HEK293 (cell line): ENCODE data around the gene XYLT2.
A peak's percentile ranks its signal among the peaks of the same experiment; 100 is the strongest.

Experiments
- CTCF ChIA-PET: fragments of 350-600 bp; formaldehyde crosslinking; extraction: SDS; loops from one replicate; lab custom pipeline; 2021; ENCODE audit warnings: antibody characterized with exemption; lab: Yijun Ruan, JAX
- POLR2A ChIA-PET: fragments of 300-600 bp; formaldehyde crosslinking; extraction: SDS; loops from one replicate; lab custom pipeline; 2020; ENCODE audit warnings: antibody characterized with exemption, inconsistent platforms; lab: Yijun Ruan, JAX
- H3K27ac ChIP-seq: fragments of 200-500 bp; sonication (Bioruptor generic); 2 replicates; pipeline ENCODE4 v1.5.1; 2014; ENCODE audit warnings: low read depth, low read length, control low read depth, inconsistent platforms; ENCODE audit errors: extremely low read depth
- H3K36me3 ChIP-seq, 2 experiments: fragments of 200-500 bp in 1 of 2; sonication (Bioruptor generic) in 1 of 2; 1 replicate in 1 of 2; 2 replicates in 1 of 2; pipeline ENCODE4 v1.5.1; 2014 to 2017; ENCODE audit warnings: inconsistent platforms in 2 of 2, low read length in 2 of 2; ENCODE audit not compliant: control insufficient read depth in 2 of 2, insufficient read depth in 1 of 2
- H3K4me1 ChIP-seq: fragments of 200-500 bp; sonication (Bioruptor generic); 2 replicates; pipeline ENCODE4 v1.5.1; 2014; ENCODE audit warnings: mild to moderate bottlenecking, low read length, inconsistent platforms; ENCODE audit not compliant: control insufficient read depth, insufficient read depth
- H3K4me3 ChIP-seq: 2 replicates; pipeline ENCODE4 v1.5.1; 2011; ENCODE audit warnings: low read depth, mild to moderate bottlenecking, control low read depth, low read length, moderate library complexity
- H3K9me3 ChIP-seq: fragments of 200-500 bp; sonication (Bioruptor generic); 2 replicates; pipeline ENCODE4 v1.5.1; 2014; ENCODE audit warnings: low read depth, low read length, inconsistent platforms; ENCODE audit not compliant: control insufficient read depth, insufficient read depth
- INSM2 ChIP-seq: fragments of 450-650 bp; formaldehyde crosslinking; IDR thresholded peaks from 2 replicates; pipeline ENCODE4 v1.5.1; 2016; ENCODE audit warnings: missing biosample characterization, missing genetic modification characterization
- KLF9 ChIP-seq: fragments of 450-650 bp; formaldehyde crosslinking; IDR thresholded peaks from 2 replicates; pipeline ENCODE4 v1.5.1; 2016; ENCODE audit warnings: missing biosample characterization, missing genetic modification characterization, low read depth
- SP2 ChIP-seq: fragments of 450-650 bp; formaldehyde crosslinking; IDR thresholded peaks from 2 replicates; pipeline ENCODE4 v1.5.1; 2016; ENCODE audit warnings: missing biosample characterization, missing genetic modification characterization
- SP3 ChIP-seq: fragments of 450-650 bp; formaldehyde crosslinking; IDR thresholded peaks from 2 replicates; pipeline ENCODE4 v1.5.1; 2016; ENCODE audit warnings: missing biosample characterization, missing genetic modification characterization
- TCF7L2 ChIP-seq: IDR thresholded peaks from 2 replicates; pipeline ENCODE4 v1.6.1; 2011; ENCODE audit warnings: low read depth, mild to moderate bottlenecking, inconsistent platforms, low read length, moderate library complexity, borderline replicate concordance
- ZBTB21 ChIP-seq: fragments of 450-650 bp; formaldehyde crosslinking; IDR thresholded peaks from 2 replicates; pipeline ENCODE4 v1.5.1; 2017; ENCODE audit warnings: missing biosample characterization, missing genetic modification characterization
- ZNF112 ChIP-seq: fragments of 450-650 bp; formaldehyde crosslinking; IDR thresholded peaks from 2 replicates; pipeline ENCODE4 v1.5.0; 2017; ENCODE audit warnings: missing biosample characterization, missing genetic modification characterization
- ZNF341 ChIP-seq: fragments of 450-650 bp; formaldehyde crosslinking; IDR thresholded peaks from 2 replicates; pipeline ENCODE4; 2016; ENCODE audit warnings: low read depth, missing biosample characterization, missing genetic modification characterization
- ZNF416 ChIP-seq: fragments of 450-650 bp; formaldehyde crosslinking; IDR thresholded peaks from 2 replicates; pipeline ENCODE4 v1.5.1; 2016; ENCODE audit warnings: missing biosample characterization, missing genetic modification characterization
- ZNF449 ChIP-seq: fragments of 450-650 bp; formaldehyde crosslinking; IDR thresholded peaks from 2 replicates; pipeline ENCODE4 v1.5.1; 2017; ENCODE audit warnings: missing biosample characterization, mild to moderate bottlenecking, missing genetic modification characterization, moderate library complexity
- ZNF555 ChIP-seq: fragments of 450-650 bp; formaldehyde crosslinking; conservative IDR thresholded peaks from 2 replicates; pipeline ENCODE4 v1.5.1; 2017; ENCODE audit warnings: missing biosample characterization, mild to moderate bottlenecking, missing genetic modification characterization, inconsistent platforms
- ZNF596 ChIP-seq: fragments of 450-650 bp; IDR thresholded peaks from 2 replicates; pipeline ENCODE4 v1.5.0; 2018; ENCODE audit warnings: missing biosample characterization, mild to moderate bottlenecking, missing genetic modification characterization, moderate library complexity
- ZNF768 ChIP-seq: fragments of 450-650 bp; formaldehyde crosslinking; IDR thresholded peaks from 2 replicates; pipeline ENCODE4 v1.5.1; 2018; ENCODE audit warnings: missing biosample characterization, mild to moderate bottlenecking, missing genetic modification characterization
- TF ChIP-seq, protein P1 (sequence below): fragments of 450-650 bp; formaldehyde crosslinking; IDR thresholded peaks from 2 replicates; pipeline ENCODE4 v1.5.1; 2016; ENCODE audit warnings: missing biosample characterization, missing genetic modification characterization

The XYLT2 gene

GRCh38 chr17:50362661-50363060 lies 16.7 kb downstream of the XYLT2 start (continued):
- TF ChIP-seq, protein P1, sequence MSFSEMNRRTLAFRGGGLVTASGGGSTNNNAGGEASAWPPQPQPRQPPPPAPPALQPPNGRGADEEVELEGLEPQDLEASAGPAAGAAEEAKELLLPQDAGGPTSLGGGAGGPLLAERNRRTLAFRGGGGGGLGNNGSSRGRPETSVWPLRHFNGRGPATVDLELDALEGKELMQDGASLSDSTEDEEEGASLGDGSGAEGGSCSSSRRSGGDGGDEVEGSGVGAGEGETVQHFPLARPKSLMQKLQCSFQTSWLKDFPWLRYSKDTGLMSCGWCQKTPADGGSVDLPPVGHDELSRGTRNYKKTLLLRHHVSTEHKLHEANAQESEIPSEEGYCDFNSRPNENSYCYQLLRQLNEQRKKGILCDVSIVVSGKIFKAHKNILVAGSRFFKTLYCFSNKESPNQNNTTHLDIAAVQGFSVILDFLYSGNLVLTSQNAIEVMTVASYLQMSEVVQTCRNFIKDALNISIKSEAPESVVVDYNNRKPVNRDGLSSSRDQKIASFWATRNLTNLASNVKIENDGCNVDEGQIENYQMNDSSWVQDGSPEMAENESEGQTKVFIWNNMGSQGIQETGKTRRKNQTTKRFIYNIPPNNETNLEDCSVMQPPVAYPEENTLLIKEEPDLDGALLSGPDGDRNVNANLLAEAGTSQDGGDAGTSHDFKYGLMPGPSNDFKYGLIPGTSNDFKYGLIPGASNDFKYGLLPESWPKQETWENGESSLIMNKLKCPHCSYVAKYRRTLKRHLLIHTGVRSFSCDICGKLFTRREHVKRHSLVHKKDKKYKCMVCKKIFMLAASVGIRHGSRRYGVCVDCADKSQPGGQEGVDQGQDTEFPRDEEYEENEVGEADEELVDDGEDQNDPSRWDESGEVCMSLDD (tag by site-specific recombination) = no peak
- TF ChIP-seq INSM2 (tag by site-specific recombination) (no peak), ZNF112 (tag by site-specific recombination) (no peak), ZNF596 (tag by site-specific recombination) (no peak), ZBTB21 (tag by site-specific recombination) (peak; percentile 59), ZNF555 (tag by site-specific recombination) (peak; percentile 71), TCF7L2 (no peak), ZNF416 (tag by site-specific recombination) (no peak)
- TF ChIP-seq, all 188 proteins: peak for 30

GRCh38 chr17:50363217-50364060 lies 17.5 kb downstream of the XYLT2 start:
- POLR2A ChIA-PET = interaction anchor here (1.0 to 2.7 kb wide), 6 partner anchors 8 to 18 kb away, joined by 3 to 15 read pairs (median 6); partner anchors contain the start of genes EME1, MRPL27 and XYLT2
- TF ChIP-seq SP3 (tag by site-specific recombination) (0 out of 2 replicates have a peak, but pooled peaks have one; percentile 11), SP2 (tag by site-specific recombination) (peak; percentile 76), ZNF341 (tag by site-specific recombination) (peak; percentile 33; the same call in 1 of the 2 replicates), ZNF449 (tag by site-specific recombination) (no peak)
- Histone ChIP-seq H3K9me3 (no peaks in the 10 kb centered on the region), H3K4me3 (no peak overlapping the region), H3K27ac (peak overlapping the region; percentile 8; the same call in 1 of the 2 replicates), H3K36me3 (peaks cover 13 to 79% of the 10 kb centered on the region in 2 experiments; a peak in 2 of 3 replicates), H3K4me1 (0 out of 2 replicates have a peak, but pooled peaks cover 5% of the 10 kb centered on the region)
- CTCF ChIA-PET = interaction anchor here (0.6 to 5.5 kb wide), 17 partner anchors 8 to 446 kb away, joined by 3 to 54 read pairs (median 6); partner anchors contain the start of genes LRRC59 and RSAD1

GRCh38 chr17:50364061-50364458 lies 18.1 kb downstream of the XYLT2 start:
- CTCF ChIA-PET = interaction anchor here (0.6 to 5.5 kb wide), 3 partner anchors 11 to 34 kb away, joined by 3 to 54 read pairs (median 5); partner anchors contain the start of gene LRRC59
- TF ChIP-seq ZNF768 (no peak), KLF9 (tag by site-specific recombination) (peak; percentile 53)
- H3K36me3 ChIP-seq = peaks cover 13 to 79% of the 10 kb centered on the region in 2 experiments; a peak in 2 of 3 replicates
- H3K9me3 ChIP-seq = no peaks in the 10 kb centered on the region
- H3K27ac ChIP-seq = no peak overlapping the region
- 0 out of 2 replicates have a peak, but pooled peaks cover 5% of the 10 kb centered on the region for H3K4me1 ChIP-seq
- POLR2A ChIA-PET = interaction anchor here (0.8 to 1.6 kb wide), 4 partner anchors 9 to 139 kb away, joined by 3 to 6 read pairs (median 3); partner anchors contain the start of genes EME1, MRPL27 and XYLT2
- no peak overlapping the region for H3K4me3 ChIP-seq
